GM23248 (cell line): ENCODE measurements around the gene UBE3D.

Experiments
- EZH2 ChIP-seq: fragments of 200-600 bp; sonication (generic); IDR thresholded peaks from 2 replicates; pipeline ENCODE4 v1.6.1; 2018; ENCODE audit warnings: antibody characterized with exemption, mild to moderate bottlenecking; ENCODE audit not compliant: insufficient read depth, poor library complexity, severe bottlenecking
- EZH2phosphoT487 ChIP-seq: fragments of 200-600 bp; sonication (generic); IDR thresholded peaks from 2 replicates; pipeline ENCODE4 v1.6.1; 2018; ENCODE audit warnings: antibody characterized with exemption, moderate library complexity, mild to moderate bottlenecking, low read depth; ENCODE audit not compliant: insufficient read depth

DNA sequence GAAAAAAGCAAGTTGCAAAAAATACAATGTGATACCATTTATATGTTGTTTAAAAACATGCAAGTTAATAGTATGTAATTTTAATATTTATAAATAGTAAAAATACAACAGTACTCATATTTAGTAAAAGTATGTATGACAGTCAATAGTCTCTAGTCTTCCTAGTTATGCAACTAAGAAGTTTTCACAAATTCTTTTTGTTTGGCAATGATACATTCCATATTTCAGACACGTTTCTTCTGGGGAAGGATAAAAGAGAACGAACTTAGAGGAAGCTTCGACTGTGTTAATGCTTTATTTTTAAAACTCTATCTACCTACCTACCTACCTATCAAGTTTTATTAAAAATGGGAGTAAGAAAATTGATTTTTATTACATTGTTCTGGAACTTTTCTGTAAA is 77.7 kb downstream of the UBE3D start:
- TF ChIP-seq EZH2phosphoT487 (no peak), EZH2 (no peak)
